Progenitor cell of endocrine pancreas (in vitro differentiated cells): Measurements from ENCODE around the gene MIXL1. TPM values are rescaled to one million over a fixed set of nuclear protein-coding genes. Genes with fewer than 3 reads are reported as not detected.
"Not testable (repeated sequence)": the region's sequence is repeated elsewhere in the genome, so short reads cannot be mapped to it uniquely, and the experiment has no call there.

Source experiments
- DNase-seq: peaks from one replicate; pipeline ENCODE4 v3.0.0; 2021; ENCODE audit warnings: low spot score; ENCODE audit not compliant: unreplicated experiment
- H3K27ac Mint-ChIP-seq: 2 replicates; pipeline ENCODE4 v1.8.0; 2021; ENCODE audit warnings: mild to moderate bottlenecking, moderate library complexity, mixed read lengths
- H3K27me3 Mint-ChIP-seq: 2 replicates; pipeline ENCODE4 v1.8.0; 2021; ENCODE audit warnings: mixed read lengths
- H3K36me3 Mint-ChIP-seq: 2 replicates; pipeline ENCODE4 v1.8.0; 2022; ENCODE audit warnings: mixed read lengths; ENCODE audit not compliant: insufficient read depth
- H3K4me1 Mint-ChIP-seq: 2 replicates; pipeline ENCODE4 v1.8.0; 2021; ENCODE audit warnings: low read depth, mixed read lengths
- H3K4me3 Mint-ChIP-seq: 2 replicates; pipeline ENCODE4 v1.8.0; 2021; ENCODE audit warnings: low read depth, mild to moderate bottlenecking, moderate library complexity, mixed read lengths
- H3K9me3 Mint-ChIP-seq: 2 replicates; pipeline ENCODE4 v1.8.0; 2021; ENCODE audit warnings: low read depth, mixed read lengths
- total RNA-seq: library from RNA; stranded (reverse); gene quantifications from 2 replicates; pipeline ENCODE4 v1.2.1, GENCODE V29; 2021
- TF ChIP-seq, protein P1 (sequence below): fragments of 200-600 bp; sonication (generic); IDR thresholded peaks from one replicate; pipeline ENCODE4 v1.5.0; 2021; ENCODE audit warnings: antibody characterized with exemption, mild to moderate bottlenecking; ENCODE audit not compliant: unreplicated experiment

The MIXL1 gene
- total RNA-seq, 1 donor from 2014 or later = 1.7 TPM

DNA sequence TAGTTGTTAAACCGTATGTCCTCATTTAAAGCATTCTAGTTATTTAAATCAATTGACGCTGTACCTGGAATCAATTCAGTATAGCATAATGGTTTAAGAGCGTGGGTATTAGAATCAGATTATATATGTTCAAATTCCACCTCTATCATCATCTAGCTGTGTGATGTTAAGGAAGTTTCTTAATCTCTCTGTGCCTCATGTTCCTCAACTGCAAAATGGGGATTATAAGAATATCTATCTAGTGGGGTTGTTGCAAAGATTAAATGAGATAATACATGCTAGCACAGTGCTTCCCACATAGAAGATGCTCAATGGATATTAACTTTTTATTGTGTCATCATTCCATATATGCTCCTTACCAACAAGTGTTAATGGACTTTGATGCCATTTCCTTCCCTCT is 16.0 kb downstream of the MIXL1 start:
- TF ChIP-seq, protein P1, sequence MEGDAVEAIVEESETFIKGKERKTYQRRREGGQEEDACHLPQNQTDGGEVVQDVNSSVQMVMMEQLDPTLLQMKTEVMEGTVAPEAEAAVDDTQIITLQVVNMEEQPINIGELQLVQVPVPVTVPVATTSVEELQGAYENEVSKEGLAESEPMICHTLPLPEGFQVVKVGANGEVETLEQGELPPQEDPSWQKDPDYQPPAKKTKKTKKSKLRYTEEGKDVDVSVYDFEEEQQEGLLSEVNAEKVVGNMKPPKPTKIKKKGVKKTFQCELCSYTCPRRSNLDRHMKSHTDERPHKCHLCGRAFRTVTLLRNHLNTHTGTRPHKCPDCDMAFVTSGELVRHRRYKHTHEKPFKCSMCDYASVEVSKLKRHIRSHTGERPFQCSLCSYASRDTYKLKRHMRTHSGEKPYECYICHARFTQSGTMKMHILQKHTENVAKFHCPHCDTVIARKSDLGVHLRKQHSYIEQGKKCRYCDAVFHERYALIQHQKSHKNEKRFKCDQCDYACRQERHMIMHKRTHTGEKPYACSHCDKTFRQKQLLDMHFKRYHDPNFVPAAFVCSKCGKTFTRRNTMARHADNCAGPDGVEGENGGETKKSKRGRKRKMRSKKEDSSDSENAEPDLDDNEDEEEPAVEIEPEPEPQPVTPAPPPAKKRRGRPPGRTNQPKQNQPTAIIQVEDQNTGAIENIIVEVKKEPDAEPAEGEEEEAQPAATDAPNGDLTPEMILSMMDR = no peak
- H3K4me1 Mint-ChIP-seq = no peaks in the 10 kb centered on the region

DNA sequence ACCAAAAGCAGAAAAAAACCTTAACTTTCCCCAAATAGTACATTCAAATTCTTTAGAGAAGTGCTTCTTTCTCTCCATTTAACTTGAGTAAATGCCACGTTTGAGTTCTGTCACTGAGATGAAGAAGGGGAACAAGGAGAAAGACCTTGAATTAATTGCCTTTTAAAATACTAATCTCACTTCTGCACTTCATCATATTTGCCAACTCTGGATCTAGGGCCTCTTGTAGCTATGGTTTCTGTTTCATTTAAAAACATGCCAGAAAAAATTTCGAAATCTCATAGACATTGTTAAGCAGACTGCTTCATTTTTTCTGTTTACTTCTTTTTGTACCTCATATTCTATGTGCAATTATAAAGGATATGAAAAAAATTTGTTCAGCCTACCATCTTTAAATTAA is 24.6 kb downstream of the MIXL1 start:
- no peaks in the 10 kb centered on the region for H3K9me3 Mint-ChIP-seq
- H3K27ac Mint-ChIP-seq = no peak overlapping the region
- no peaks in the 10 kb centered on the region for H3K4me1 Mint-ChIP-seq
- H3K36me3 Mint-ChIP-seq = peaks cover 9% of the 10 kb centered on the region
- H3K27me3 Mint-ChIP-seq = no peaks in the 10 kb centered on the region
- TF ChIP-seq, protein P1 = no peak
- no peak overlapping the region for H3K4me3 Mint-ChIP-seq
- DNase-seq = no peak

More for the DNA sequence above, 16.0 kb downstream of the MIXL1 start:
- H3K4me3 Mint-ChIP-seq = no peak overlapping the region
- no peak overlapping the region for H3K27ac Mint-ChIP-seq
- no peaks in the 10 kb centered on the region for H3K9me3 Mint-ChIP-seq
- H3K27me3 Mint-ChIP-seq = no peaks in the 10 kb centered on the region
- peaks cover 8% of the 10 kb centered on the region for H3K36me3 Mint-ChIP-seq
- no peak for DNase-seq

DNA sequence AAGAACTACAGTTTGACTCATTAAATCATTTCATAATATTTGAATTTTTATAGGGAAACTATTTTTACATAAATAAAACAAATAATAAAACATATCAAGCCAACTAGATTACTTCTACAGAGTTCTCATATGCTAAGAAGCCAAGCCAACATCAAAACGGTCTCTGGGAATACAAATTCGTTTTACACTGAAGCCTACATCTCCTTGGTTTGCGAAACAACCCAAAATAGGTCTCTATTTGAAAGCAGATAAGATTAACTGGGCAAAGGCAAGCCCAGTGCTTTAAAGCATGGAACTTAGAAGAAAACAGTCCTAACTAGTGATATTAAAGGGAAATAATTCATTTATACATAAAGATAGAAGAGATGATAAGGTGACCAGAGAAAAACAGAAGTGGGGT is 25.3 kb downstream of the MIXL1 start:
- no peaks in the 10 kb centered on the region for H3K27me3 Mint-ChIP-seq
- no peaks in the 10 kb centered on the region for H3K4me1 Mint-ChIP-seq
- no peaks in the 10 kb centered on the region for H3K9me3 Mint-ChIP-seq
- DNase-seq = no peak
- H3K4me3 Mint-ChIP-seq = no peak overlapping the region
- no peak overlapping the region for H3K27ac Mint-ChIP-seq
- TF ChIP-seq, protein P1 = no peak
- H3K36me3 Mint-ChIP-seq = peaks cover 9% of the 10 kb centered on the region

DNA sequence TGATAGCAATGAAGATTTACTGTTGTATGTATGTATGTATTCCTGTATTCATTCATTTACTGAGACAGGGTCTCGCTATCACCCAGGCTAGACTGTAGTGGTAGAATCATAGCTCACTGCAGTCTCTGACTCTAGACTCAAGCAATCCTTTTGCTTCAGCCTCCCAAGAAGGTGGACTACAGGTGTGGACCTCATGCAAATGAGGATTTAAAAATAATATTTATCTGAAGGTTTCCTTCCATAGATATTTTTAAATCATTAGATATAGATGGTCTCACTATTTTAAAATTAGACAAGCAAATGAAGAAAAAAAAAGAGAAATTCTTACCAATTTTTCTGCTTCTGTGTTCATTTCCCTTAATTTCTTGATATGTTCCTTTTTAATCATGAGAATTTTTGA is 27.0 kb downstream of the MIXL1 start:
- TF ChIP-seq, protein P1 = no peak
- H3K4me1 Mint-ChIP-seq = no peaks in the 10 kb centered on the region
- no peak overlapping the region for H3K27ac Mint-ChIP-seq
- H3K27me3 Mint-ChIP-seq = no peaks in the 10 kb centered on the region
- no peak overlapping the region for H3K4me3 Mint-ChIP-seq
- DNase-seq = no peak
- peaks cover 13% of the 10 kb centered on the region for H3K36me3 Mint-ChIP-seq
- H3K9me3 Mint-ChIP-seq = no peaks in the 10 kb centered on the region

DNA sequence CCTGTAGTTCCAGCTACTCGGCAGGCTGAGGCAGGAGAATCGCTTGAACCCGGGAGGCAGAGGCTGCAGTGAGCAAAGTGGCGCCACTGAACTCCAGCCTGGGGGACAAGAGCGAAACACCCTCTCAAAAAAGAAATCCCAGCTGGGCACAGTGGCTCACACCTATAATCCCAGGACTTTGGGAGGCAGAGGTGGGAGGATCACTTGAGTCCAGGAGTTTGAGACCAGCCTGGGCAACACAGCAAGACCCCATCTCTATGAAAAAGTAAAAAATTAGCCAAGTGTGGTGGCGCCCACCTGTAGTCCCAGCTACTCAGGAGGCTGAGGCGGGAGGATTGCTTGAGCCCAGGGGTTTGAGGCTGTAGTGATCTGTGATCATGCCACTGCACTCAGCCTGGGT is 29.4 kb downstream of the MIXL1 start:
- not testable (repeated sequence) for H3K9me3 Mint-ChIP-seq, H3K27me3 Mint-ChIP-seq, H3K27ac Mint-ChIP-seq, H3K4me3 Mint-ChIP-seq, DNase-seq, H3K4me1 Mint-ChIP-seq
- H3K36me3 Mint-ChIP-seq = peaks cover 10% of the 10 kb centered on the region

DNA sequence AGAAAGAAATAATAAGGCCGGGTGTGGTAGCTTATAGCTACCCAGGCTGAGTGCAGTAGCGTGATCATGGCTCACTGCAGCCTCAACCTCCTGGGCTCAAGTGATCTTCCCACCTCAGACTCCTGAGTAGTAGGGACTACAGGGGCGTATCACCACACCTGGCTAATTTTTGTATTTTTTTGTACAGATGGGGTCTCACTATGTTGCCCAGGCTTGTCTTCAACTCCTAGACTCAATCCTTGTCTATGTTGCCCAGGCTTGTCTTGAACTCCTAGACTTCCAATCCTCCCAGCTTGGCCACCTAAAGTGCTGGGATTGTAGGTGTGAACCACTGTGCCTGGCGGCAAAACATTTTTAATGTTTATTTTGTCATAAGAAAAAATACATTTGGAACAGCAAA is 30.5 kb downstream of the MIXL1 start:
- no peak for DNase-seq
- TF ChIP-seq, protein P1 = no peak
- H3K4me1 Mint-ChIP-seq = no peaks in the 10 kb centered on the region
- no peak overlapping the region for H3K27ac Mint-ChIP-seq
- no peaks in the 10 kb centered on the region for H3K27me3 Mint-ChIP-seq
- H3K4me3 Mint-ChIP-seq = no peak overlapping the region
- H3K9me3 Mint-ChIP-seq = no peaks in the 10 kb centered on the region
- peaks cover 10% of the 10 kb centered on the region for H3K36me3 Mint-ChIP-seq
